ENCODE measurements around the gene RBM4. TPM values are rescaled to one million over a fixed set of nuclear protein-coding genes. Genes with fewer than 3 reads are reported as not detected.

The RBM4 gene
- total RNA-seq, 1 donor from 2014 or later, result 119 TPM

GRCh38 chr11:66651016-66651415 lies 12.5 kb downstream of the RBM4 start:
- DNase-seq (ENCODE audit: low spot score), result no peak

DNA sequence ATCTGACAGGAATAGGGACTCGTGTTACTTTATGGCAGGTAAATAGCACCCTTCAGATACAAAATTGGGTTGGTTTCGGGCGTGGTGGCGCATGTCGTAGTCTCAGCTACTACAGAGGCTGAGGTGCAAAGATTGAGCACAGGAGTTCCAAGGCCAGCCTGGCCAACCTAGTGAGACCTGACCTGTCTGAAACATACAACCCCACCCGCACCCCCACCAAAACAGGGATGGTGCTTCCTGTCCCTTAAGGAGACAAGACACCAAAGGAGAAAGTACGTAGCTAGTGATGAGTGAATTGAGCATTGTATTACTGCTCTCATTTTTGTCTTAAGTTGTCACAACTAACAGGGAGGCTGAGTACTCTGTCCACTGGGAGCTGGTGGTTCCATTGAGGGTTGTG lies 14.1 kb downstream of the RBM4 start:
- no peak for DNase-seq (ENCODE audit: low spot score)

- DNase-seq (ENCODE audit: low spot score), result no peak
Observed at GRCh38 chr11:66653123-66653522, 14.6 kb downstream of the RBM4 start.

GRCh38 chr11:66659763-66660162 lies 21.3 kb downstream of the RBM4 start:
- no peak for DNase-seq (ENCODE audit: low spot score)

GRCh38 chr11:66663741-66664296 lies 25.3 kb downstream of the RBM4 start:
- no peak for DNase-seq (ENCODE audit: low spot score)

DNA sequence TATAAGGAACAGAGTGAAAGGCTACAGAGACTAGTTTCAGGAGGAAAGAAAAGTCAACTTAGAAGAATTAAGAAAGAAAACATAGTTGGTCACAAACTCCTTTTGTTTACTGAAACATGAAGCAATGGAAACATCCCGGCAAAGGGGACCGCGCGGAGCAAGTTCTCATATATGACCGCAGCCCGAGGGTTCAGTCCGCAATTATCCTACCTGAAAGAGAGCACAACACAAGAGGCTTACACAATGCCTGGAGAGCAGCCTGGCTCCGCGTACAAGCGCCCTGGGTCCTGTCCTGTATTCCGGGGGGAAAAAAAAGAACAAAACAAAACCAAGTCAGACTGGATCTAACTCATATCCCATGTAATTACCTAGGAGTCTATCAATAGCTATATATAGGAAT lies 26.9 kb downstream of the RBM4 start:
- DNase-seq (ENCODE audit: low spot score), result no peak

DNA sequence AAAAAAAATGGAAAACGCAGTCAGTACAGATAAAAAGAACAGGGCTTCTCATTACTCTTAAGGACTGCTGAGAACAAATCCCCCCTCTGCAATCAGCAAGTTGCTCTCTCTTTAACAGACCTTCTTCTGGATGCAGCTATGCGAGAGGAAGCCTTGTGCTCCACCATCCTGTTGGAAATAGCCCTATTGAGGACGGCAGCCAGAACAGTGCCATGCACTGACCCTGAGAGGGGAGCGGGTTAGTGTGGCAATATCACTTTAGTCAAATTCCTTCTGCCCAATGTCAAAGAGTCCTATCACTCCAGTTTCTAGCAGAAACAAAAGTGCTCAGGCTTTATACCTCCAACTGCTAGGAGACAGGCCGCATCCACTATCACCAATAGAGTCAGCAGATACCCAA lies 32.3 kb downstream of the RBM4 start:
- no peak for DNase-seq (ENCODE audit: low spot score)

GRCh38 chr11:66674964-66675602 lies 36.6 kb downstream of the RBM4 start:
- no peak for DNase-seq (ENCODE audit: low spot score)

GRCh38 chr11:66676282-66676919 lies 37.9 kb downstream of the RBM4 start:
- no peak for DNase-seq (ENCODE audit: low spot score)

- no peak for DNase-seq (ENCODE audit: low spot score)
Observed at GRCh38 chr11:66676931-66677598, 38.6 kb downstream of the RBM4 start.

DNA sequence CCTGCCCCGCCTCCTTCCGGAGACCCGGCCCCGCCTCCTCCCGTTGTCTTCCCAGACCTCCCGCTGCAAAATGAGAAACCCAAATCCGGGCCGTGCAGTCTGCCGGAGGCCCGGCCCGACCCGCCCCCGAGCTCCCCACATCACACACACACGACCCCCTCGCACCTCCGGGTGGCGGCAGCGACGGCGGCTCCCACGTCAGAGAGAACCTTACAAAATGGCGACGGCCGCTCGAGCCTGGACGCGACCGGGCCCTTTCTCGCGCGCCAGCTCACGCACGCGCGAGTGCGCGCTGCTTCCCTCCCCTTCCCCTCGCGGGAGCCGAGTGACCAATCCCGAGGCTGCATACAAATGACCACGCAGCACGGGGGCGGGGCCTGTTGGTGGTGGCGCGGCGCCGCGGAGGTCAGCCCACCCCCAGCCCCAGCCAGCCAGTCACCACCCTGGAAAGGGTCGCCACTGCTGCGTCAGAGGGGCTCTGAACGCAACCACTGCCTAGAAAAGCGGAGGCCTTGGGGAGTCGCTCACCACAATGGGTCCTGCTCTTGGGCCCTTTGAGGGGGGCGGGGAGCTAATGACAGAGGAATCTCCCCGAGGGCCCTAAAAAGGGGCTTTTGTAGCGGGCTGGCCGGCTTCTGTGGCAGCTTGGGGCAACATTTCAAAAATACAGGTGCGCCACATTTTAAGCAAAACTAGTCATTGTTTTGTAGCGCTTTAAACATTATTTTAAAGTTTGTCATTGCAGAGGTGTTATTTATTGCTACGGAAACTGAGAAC lies 39.3 kb downstream of the RBM4 start, which contains the start of gene RBM4B:
TSS of gene RBM4B (minus strand) at position 289 of the 777 bp plus-strand sequence. CDS start 808 bp downstream, outside the sequence.
- peak; percentile 96 for DNase-seq (ENCODE audit: low spot score)

- no peak for DNase-seq (ENCODE audit: low spot score)
Observed at GRCh38 chr11:66680966-66681645, 42.6 kb downstream of the RBM4 start.

GRCh38 chr11:66683877-66684276 lies 45.4 kb downstream of the RBM4 start:
- no peak for DNase-seq (ENCODE audit: low spot score)

- no peak for DNase-seq (ENCODE audit: low spot score)
Observed at GRCh38 chr11:66684635-66685034, 46.1 kb downstream of the RBM4 start.

- DNase-seq (ENCODE audit: low spot score), result no peak
Observed at GRCh38 chr11:66685276-66686099, 47.0 kb downstream of the RBM4 start.

DNA sequence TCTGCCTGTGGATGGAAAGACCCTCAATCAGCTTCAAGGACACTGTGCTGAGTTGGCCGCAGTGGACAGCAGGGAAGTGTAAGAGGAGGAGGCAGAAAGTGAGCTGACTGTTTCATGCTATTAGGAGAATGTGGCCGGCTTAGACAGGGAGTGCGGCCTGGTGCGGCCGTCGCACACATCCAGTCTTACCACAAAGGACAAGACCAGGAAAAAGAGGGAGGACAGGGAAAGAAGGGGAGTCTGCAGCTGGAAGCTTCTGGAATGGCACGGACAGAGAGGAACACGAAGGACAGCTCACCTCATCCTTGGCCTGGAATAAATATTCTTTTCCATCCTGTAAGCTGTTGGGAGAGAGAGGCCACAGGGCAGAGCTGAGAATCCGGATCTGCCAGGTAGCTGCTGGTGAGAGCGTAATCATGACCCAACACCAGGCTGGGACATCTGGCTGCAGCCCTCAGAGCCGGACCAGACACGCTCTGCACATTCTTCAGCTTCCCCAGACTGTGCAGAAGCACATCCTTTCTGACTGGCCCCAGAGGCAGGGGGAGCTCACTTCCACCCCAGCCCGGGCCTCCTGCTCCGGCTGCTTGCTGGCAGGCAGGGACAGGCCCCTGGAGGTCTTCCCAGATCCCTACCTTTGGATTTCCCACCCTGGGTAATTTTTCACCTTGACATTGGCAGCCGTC lies 47.7 kb downstream of the RBM4 start:
- DNase-seq (ENCODE audit: low spot score), result no peak

DNA sequence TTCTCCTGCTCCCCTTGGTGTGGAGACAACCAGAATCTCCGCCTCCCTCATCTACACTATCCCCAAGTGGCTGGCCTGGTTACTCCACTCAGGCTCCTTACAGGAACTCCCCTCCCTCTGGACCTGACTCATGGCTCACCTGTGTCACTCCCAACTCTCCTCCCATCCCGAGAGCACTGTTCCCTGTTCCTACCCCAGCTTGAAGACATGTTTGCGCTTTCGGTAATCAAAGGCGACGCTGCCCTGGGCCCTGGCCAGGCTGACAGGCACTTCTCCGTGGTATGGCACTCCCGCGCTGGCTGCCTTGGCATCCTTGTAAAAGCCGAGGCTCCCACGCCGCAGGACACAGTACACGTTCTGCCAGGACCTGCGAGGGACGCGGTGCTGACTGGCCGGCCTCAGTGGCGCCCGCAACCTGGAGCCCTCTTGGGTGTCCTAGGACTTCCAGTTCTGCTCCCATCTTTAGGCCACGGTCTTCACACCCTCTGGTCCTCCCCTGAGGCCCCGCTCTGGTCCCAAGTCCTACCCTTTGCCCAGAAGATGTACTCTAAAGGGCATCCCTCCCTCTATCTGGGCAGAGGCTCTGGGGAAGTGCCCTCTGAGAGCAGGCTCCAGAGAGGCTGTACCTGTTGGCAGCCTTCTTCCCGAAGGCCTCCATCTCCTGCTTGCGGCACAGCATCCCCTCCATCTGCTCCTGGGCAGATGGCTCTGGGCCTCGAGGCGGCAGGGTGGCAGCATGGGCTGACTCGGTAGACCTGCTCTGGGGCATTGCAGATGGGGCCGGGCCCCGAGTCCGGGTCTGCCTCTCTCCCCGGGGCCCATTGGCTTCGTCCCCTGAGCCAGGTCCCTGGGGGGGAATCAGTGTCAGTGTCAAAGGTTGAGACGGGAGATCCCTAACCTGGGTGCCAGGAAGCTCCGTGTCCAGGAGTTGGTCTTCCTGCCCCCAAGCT lies 48.6 kb downstream of the RBM4 start:
- DNase-seq (ENCODE audit: low spot score), result no peak

- no peak for DNase-seq (ENCODE audit: low spot score)
Observed at GRCh38 chr11:66687831-66688281, 49.4 kb downstream of the RBM4 start.
